ENCODE results near the gene ADAMTS1. TPM values are rescaled to one million over a fixed set of nuclear protein-coding genes. Genes with fewer than 3 reads are reported as not detected.

Gene ADAMTS1
- total and polyA plus RNA-seq, 2 of the 13 experiments (the other 11 are each of a cell fraction or from before 2014, with no cell fraction given): 0.02 to 0.11 TPM

DNA sequence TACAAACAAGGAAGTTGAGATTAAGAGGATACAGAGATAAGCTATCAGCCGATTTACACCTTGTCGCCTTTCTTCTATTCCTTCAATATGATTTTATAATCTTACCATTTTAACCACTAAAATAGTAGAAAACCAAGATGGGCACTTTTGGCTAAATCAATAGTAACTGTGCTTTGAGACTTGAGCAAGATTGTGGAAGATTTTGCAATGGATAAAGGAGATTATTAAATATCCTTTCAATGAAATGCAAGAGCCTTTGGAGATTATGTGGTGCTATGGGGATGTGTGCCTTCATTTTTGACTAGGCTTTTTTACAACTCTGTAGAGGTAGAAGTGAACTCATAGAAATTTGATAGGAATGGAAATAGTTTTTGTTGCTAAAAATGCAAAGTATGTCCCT is 33.7 kb downstream of the ADAMTS1 start (continued):
- TF ChIP-seq NFE2L1 (CRISPR knock-in tag; IDR thresholded peaks at IDR 0.05; ENCODE audit: borderline replicate concordance): no peak
- no peak for TF ChIP-seq CAMTA2 (CRISPR knock-in tag; IDR thresholded peaks at IDR 0.05; ENCODE audit: borderline replicate concordance)
- TF ChIP-seq ZNF879 (CRISPR knock-in tag; IDR thresholded peaks at IDR 0.05): no peak
- no peak for TF ChIP-seq ZNF891 (CRISPR knock-in tag; IDR thresholded peaks at IDR 0.05)
- TF ChIP-seq ZFP82 (CRISPR knock-in tag; IDR thresholded peaks at IDR 0.05; ENCODE audit: borderline replicate concordance): no peak
- no peak for TF ChIP-seq MEF2D (CRISPR knock-in tag; IDR thresholded peaks at IDR 0.05)

DNA sequence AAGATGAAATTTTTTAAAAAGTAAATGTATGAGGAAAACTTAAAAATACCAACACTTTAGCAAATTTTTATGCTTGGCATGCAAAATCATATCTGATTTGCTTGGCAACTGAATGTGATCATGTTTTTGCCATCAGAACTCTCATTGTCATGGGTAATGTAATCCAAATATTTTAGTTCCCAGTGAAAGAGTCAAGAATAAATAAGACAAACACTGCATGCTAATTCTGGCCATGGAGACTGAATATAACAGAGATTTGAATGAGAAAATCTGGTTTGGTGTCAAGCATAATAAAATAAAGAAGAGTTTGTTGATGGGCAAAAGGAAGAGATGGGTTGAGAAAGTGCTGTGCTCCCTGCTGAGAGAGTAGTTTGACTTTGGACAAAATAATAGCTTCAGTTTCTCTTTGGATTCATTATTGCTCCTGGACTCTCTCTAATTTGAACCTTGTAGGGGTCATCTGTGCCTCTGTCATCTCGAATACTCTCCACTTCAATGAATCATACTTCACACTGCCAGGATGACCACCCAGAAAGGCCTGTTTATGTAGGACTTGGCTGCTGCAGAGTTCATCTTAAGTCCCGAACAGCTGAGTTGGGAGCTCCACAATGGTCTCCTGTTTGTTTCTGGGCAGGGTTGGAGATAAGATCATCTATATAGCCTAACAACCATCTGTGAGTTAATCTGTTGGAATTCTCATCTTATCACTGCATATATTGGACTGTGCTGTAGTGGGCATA is 34.4 kb downstream of the ADAMTS1 start:
- WGBS (ENCODE audit: low lambda C conversion rate): 0% methylated on average over 2 of the region's 2 CpGs
- Histone ChIP-seq H3K4me1 (ENCODE audit: insufficient read depth, low read length) (no peaks in the 10 kb centered on the region), H3K27me3 (ENCODE audit: control insufficient read depth in 1 of 2, insufficient read depth in 2 of 2, low read length in 2 of 2) (no peaks in the 10 kb centered on the region), H2AFZ (ENCODE audit: low read length) (no peak overlapping the region), H3K9me3 (ENCODE audit: low read length) (no peaks in the 10 kb centered on the region), H3K36me3 (replicated peaks in 1 of 2; ENCODE audit: control insufficient read depth in 1 of 2, insufficient read depth in 2 of 2, low read length in 2 of 2) (no peaks in the 10 kb centered on the region), H3K27ac (ENCODE audit: extremely low read length, insufficient read depth, low read length) (no peak overlapping the region), H3K4me3 (replicated peaks in 1 of 3; ENCODE audit: insufficient read depth in 1 of 3, low read depth in 2 of 3, low read length in 3 of 3) (no peak overlapping the region), H3K79me2 (ENCODE audit: insufficient read depth, low read length) (no peaks in the 10 kb centered on the region), H4K20me1 (ENCODE audit: insufficient read depth, low read length) (no peaks in the 10 kb centered on the region), H3K9ac (ENCODE audit: insufficient read depth, low read depth, low read length) (no peak overlapping the region), H3K4me2 (ENCODE audit: low read depth, low read length) (no peak overlapping the region)
- ChIA-PET POLR2A (no interaction called here), CTCF (ENCODE audit: low intra/inter-chr PET ratio, low total read pairs) (no interaction called here)
- FAIRE-seq: no peak
- intact Hi-C loops (cut with micrococcal nuclease; ENCODE audit: unreplicated experiment) (no loop called here), in situ Hi-C loops (cut with HindIII; ENCODE audit: extremely low pct_ligation_motif_present, low pct_unique_long_range_greater_than_20kb) (no loop called here)
- no peak for DNase-seq (ENCODE audit: low spot score)
- ATAC-seq: no peak
- BruUV-seq (replicated peaks): no TSS peak
- no peak for TF ChIP-seq ZNF329 (CRISPR knock-in tag; IDR thresholded peaks at IDR 0.05; ENCODE audit: low read depth)
- no peak for TF ChIP-seq NCOA5 (CRISPR knock-in tag; IDR thresholded peaks at IDR 0.05)
- no peak for TF ChIP-seq ZNF224 (CRISPR knock-in tag; IDR thresholded peaks at IDR 0.05)
- TF ChIP-seq ZNF24 (IDR thresholded peaks at IDR 0.05): no peak
- no peak for TF ChIP-seq ELF4 (CRISPR knock-in tag; IDR thresholded peaks at IDR 0.05; ENCODE audit: borderline replicate concordance)
- no peak for TF ChIP-seq TCF7 (IDR thresholded peaks at IDR 0.05; ENCODE audit: low read depth)
- TF ChIP-seq, protein P1, sequence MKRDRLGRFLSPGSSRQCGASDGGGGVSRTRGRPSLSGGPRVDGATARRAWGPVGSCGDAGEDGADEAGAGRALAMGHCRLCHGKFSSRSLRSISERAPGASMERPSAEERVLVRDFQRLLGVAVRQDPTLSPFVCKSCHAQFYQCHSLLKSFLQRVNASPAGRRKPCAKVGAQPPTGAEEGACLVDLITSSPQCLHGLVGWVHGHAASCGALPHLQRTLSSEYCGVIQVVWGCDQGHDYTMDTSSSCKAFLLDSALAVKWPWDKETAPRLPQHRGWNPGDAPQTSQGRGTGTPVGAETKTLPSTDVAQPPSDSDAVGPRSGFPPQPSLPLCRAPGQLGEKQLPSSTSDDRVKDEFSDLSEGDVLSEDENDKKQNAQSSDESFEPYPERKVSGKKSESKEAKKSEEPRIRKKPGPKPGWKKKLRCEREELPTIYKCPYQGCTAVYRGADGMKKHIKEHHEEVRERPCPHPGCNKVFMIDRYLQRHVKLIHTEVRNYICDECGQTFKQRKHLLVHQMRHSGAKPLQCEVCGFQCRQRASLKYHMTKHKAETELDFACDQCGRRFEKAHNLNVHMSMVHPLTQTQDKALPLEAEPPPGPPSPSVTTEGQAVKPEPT (CRISPR knock-in tag; IDR thresholded peaks at IDR 0.05; ENCODE audit: low read depth): no peak
- TF ChIP-seq, protein P2, sequence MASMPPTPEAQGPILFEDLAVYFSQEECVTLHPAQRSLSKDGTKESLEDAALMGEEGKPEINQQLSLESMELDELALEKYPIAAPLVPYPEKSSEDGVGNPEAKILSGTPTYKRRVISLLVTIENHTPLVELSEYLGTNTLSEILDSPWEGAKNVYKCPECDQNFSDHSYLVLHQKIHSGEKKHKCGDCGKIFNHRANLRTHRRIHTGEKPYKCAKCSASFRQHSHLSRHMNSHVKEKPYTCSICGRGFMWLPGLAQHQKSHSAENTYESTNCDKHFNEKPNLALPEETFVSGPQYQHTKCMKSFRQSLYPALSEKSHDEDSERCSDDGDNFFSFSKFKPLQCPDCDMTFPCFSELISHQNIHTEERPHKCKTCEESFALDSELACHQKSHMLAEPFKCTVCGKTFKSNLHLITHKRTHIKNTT (CRISPR knock-in tag; IDR thresholded peaks at IDR 0.05): no peak
- no peak for TF ChIP-seq ZNF292 (CRISPR knock-in tag; IDR thresholded peaks at IDR 0.05; ENCODE audit: borderline replicate concordance, low read depth)
- TF ChIP-seq, protein P3, sequence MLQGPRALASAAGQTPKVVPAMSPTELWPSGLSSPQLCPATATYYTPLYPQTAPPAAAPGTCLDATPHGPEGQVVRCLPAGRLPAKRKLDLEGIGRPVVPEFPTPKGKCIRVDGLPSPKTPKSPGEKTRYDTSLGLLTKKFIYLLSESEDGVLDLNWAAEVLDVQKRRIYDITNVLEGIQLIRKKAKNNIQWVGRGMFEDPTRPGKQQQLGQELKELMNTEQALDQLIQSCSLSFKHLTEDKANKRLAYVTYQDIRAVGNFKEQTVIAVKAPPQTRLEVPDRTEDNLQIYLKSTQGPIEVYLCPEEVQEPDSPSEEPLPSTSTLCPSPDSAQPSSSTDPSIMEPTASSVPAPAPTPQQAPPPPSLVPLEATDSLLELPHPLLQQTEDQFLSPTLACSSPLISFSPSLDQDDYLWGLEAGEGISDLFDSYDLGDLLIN (CRISPR knock-in tag; IDR thresholded peaks at IDR 0.05; ENCODE audit: borderline replicate concordance): no peak
- TF ChIP-seq ARNTL (CRISPR knock-in tag; IDR thresholded peaks at IDR 0.05): no peak
- TF ChIP-seq ZNF746 (CRISPR knock-in tag; IDR thresholded peaks at IDR 0.05): no peak
- TF ChIP-seq FOXM1 (CRISPR knock-in tag; IDR thresholded peaks at IDR 0.05): no peak
- TF ChIP-seq ZNF562 (CRISPR knock-in tag; IDR thresholded peaks at IDR 0.05; ENCODE audit: borderline replicate concordance): no peak

Data from HepG2 (cell line).